Measurements from ENCODE around the gene ATIC. TPM values are rescaled to one million over a fixed set of nuclear protein-coding genes. Genes with fewer than 3 reads are reported as not detected.

The ATIC gene
- total RNA-seq, 1 donor from 2014 or later = 161 TPM

- ATAC-seq (ENCODE audit: low read depth) (no peak), DNase-seq (no peak)
- Mint-ChIP-seq H3K27me3 (no peaks in the 10 kb centered on the region), H3K9me3 (no peaks in the 10 kb centered on the region), H3K4me1 (peaks cover 3% of the 10 kb centered on the region), H3K4me3 (no peak overlapping the region), H3K36me3 (ENCODE audit: low read depth) (peaks cover 41% of the 10 kb centered on the region), H3K27ac (no peak overlapping the region)
- ChIA-PET CTCF (no interaction called here), POLR2A (no interaction called here)
- no peak for TF ChIP-seq CTCF (IDR thresholded peaks at IDR 0.05)
- intact Hi-C loops (cut with micrococcal nuclease) = no loop called here
Observed at GRCh38 chr2:215362562-215362904, 50.7 kb downstream of the ATIC start.

- no peak overlapping the region for H3K4me3 Mint-ChIP-seq
- DNase-seq = no peak
- peaks cover 3% of the 10 kb centered on the region for H3K4me1 Mint-ChIP-seq
- no peak for TF ChIP-seq CTCF (IDR thresholded peaks at IDR 0.05)
- H3K27ac Mint-ChIP-seq = no peak overlapping the region
- no peak for ATAC-seq (ENCODE audit: low read depth)
- no peaks in the 10 kb centered on the region for H3K27me3 Mint-ChIP-seq
- POLR2A ChIA-PET = no interaction called here
- CTCF ChIA-PET = no interaction called here
- intact Hi-C loops (cut with micrococcal nuclease) = no loop called here
- no peaks in the 10 kb centered on the region for H3K9me3 Mint-ChIP-seq
- peaks cover 43% of the 10 kb centered on the region for H3K36me3 Mint-ChIP-seq (ENCODE audit: low read depth)
Observed at GRCh38 chr2:215363039-215363438, 51.2 kb downstream of the ATIC start.

- ATAC-seq (ENCODE audit: low read depth) (no peak), DNase-seq (no peak)
- H3K9me3 Mint-ChIP-seq = no peaks in the 10 kb centered on the region
- CTCF ChIA-PET = no interaction called here
- no peak for TF ChIP-seq CTCF (IDR thresholded peaks at IDR 0.05)
- peaks cover 43% of the 10 kb centered on the region for H3K36me3 Mint-ChIP-seq (ENCODE audit: low read depth)
- intact Hi-C loops (cut with micrococcal nuclease) = no loop called here
- no peaks in the 10 kb centered on the region for H3K27me3 Mint-ChIP-seq
- no peak overlapping the region for H3K4me3 Mint-ChIP-seq
- POLR2A ChIA-PET = no interaction called here
- H3K27ac Mint-ChIP-seq = no peak overlapping the region
- H3K4me1 Mint-ChIP-seq = peaks cover 3% of the 10 kb centered on the region
Observed at GRCh38 chr2:215363461-215364156, 51.8 kb downstream of the ATIC start.

- H3K27me3 Mint-ChIP-seq = no peaks in the 10 kb centered on the region
- ChIA-PET POLR2A (no interaction called here), CTCF (no interaction called here)
- peaks cover 43% of the 10 kb centered on the region for H3K36me3 Mint-ChIP-seq (ENCODE audit: low read depth)
- no peaks in the 10 kb centered on the region for H3K9me3 Mint-ChIP-seq
- TF ChIP-seq CTCF (IDR thresholded peaks at IDR 0.05) = no peak
- no peak overlapping the region for H3K27ac Mint-ChIP-seq
- H3K4me3 Mint-ChIP-seq = no peak overlapping the region
- ATAC-seq (ENCODE audit: low read depth) (no peak), DNase-seq (no peak)
- H3K4me1 Mint-ChIP-seq = peaks cover 3% of the 10 kb centered on the region
- intact Hi-C loops (cut with micrococcal nuclease) = no loop called here
Observed at GRCh38 chr2:215364157-215365155, 52.6 kb downstream of the ATIC start.

GRCh38 chr2:215365184-215365658, 53.4 kb downstream of the ATIC start:
- Mint-ChIP-seq H3K4me3 (no peak overlapping the region), H3K9me3 (no peaks in the 10 kb centered on the region), H3K36me3 (ENCODE audit: low read depth) (peaks cover 41% of the 10 kb centered on the region), H3K4me1 (peaks cover 3% of the 10 kb centered on the region), H3K27me3 (no peaks in the 10 kb centered on the region), H3K27ac (no peak overlapping the region)
- POLR2A ChIA-PET = no interaction called here
- CTCF ChIA-PET = no interaction called here
- TF ChIP-seq CTCF (IDR thresholded peaks at IDR 0.05) = no peak
- intact Hi-C loops (cut with micrococcal nuclease) = no loop called here
- no peak for DNase-seq
- no peak for ATAC-seq (ENCODE audit: low read depth)
